ENCODE measurements around the gene ANKEF1. TPM values are rescaled to one million over a fixed set of nuclear protein-coding genes. Genes with fewer than 3 reads are reported as not detected.
"Not testable (repeated sequence)": the region's sequence is repeated elsewhere in the genome, so short reads cannot be mapped to it uniquely, and the experiment has no call there.

Gene ANKEF1
- polyA plus RNA-seq, 12 donors = 0.98 to 3.2 (median 1.3) TPM; not detected in 2

DNA sequence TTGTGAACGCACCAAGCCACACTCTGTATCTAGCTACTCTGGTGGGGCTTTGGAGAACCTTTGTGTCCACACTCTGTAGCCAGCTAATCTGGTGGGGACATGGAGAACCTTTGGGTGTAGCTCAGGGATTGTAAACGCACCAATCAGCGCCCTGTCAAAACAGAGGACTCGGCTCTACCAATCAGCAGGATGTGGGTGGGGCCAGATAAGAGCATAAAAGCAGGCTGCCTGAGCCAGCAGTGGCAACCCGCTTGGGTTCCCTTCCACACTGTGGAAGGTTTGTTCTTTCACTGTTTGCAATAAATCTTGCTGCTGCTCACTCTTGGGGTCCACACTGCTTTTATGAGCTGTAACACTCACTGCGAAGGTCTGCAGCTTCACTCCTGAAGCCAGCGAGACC is 2.5 kb upstream of the ANKEF1 start:
- not testable (repeated sequence) for DNase-seq

DNA sequence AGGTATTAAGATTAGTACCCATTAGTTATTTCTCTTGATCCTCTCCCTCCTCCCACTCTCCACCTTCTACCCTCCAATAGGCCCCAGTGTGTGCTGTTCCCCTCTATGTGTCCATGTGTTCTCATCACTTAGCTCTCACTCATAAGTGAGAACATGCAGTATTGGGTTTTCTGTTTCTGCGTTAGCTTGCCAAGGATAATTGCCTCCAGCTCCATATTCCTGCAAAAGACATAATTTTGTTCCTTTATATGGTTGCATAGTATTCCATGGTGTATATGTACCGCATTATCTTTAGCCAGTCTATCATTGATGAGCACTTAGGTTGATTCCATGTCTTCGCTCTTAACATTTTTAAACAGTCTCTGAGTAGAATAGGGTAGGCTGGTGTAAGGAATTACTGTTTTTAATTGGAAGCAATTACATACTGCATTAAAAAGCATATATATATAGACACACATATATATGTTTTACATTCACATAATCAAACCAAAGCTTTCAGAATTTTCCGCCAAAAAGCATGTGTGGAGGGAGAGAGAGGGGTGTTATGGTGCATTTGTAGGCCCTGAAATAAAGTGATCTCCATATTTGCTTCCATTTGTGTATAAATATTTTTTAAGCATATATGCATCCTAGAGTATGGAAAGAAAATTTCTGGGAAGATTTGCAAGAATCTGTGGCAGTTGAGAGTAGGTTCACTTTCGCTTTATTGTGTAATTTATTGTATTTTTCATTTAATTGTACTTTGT is 709 bp upstream of the ANKEF1 start:
- DNase-seq = no peak

DNA sequence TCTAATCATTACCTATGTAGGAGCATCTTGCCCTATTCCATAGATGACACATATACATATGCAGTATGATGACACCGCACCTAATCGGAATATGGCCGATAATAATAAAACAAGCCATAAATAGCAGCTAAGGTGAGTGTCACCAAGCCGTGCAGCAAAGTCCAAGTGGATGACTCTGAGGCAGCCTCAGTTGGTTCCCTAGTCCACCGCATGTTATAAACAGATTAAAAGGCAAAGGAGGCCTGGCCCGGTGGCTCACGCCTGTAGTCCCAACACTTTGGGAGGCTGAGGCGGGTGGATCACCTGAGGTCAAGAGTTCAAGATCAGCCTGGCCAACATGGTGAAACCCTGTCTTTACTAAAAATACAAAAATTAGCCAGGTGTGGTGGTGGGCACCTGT is 1.5 kb downstream of the ANKEF1 start:
- not testable (repeated sequence) for DNase-seq

DNA sequence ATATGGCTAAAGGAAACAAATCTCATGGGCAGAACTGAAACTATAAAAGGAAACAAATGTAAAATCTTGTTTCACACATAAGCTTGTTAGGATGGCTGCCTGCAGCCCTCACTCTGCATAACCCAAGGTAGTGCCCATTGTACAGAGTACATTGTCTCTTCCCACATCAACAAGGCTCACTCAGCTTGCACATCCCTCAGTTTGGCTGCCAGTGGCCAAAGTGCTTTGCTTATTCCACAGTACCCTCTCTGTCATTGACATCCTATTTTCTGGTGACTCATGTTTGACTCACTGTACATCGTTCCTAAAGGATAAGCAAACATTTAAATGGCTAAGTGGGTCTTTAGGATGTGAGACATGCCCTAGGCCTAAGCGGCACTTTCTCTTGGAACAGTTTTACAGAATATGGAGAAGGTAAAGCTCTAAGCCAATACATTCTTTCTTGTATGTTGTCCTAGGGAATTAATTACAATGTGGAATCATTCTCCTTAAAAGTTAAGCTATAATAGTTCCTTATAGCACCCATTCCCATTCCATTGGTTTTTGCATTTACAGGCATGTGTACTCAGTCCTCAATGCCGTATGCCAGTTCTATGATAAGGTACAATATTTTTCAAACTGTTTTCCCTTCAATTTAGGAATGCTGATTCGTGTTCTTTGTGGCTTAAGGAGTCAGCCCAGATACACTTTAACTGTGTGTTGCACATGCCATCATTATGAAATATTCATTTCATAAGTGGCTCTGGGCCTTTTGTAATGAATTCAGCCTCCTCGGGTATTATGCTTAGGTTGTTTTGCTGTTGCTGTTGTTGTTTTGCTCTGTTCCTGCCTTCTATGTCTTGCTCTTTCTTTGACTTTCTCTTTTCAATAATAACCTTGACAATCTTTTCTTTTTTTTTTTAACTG is 5.5 kb downstream of the ANKEF1 start:
- no peak for DNase-seq

DNA sequence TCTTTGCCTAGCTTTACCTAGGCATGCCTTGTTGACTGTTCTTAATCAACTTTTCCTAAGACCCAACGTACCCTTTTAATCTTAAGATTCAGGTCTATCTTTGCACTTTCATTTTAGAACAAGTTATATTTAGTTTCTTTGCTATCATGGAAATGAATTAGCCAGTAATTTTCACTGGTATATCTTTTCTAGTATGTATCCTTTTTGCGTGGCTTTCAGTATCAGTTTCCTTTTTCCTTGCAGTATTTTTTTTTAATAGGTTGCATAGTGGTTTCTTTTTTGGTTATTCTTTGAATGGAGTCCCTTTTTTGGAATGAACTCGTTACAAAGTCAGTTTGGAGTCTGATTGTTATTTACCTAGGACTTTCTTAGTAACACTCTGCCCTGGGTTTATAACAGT is 7.3 kb downstream of the ANKEF1 start:
- DNase-seq = no peak

DNA sequence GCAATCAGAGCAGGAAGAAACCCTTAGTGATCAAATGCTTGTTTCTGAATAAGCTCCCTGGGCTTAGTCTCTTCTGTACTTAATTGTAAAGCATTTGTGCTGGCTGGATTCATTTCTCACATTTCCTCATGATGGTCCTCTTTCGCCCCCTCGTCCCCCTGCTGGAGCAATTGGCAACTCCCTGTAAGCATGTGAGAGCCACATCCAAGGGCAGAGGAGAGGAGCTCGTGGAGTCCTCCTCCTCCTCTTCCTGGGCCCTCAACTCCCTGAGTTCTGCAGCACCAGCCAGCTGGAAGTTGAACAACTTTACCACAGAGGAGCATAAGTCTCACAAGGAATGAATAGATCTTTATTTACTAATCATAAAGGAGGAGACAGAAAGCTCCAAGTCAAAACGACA is 12.6 kb downstream of the ANKEF1 start:
- DNase-seq = no peak

DNA sequence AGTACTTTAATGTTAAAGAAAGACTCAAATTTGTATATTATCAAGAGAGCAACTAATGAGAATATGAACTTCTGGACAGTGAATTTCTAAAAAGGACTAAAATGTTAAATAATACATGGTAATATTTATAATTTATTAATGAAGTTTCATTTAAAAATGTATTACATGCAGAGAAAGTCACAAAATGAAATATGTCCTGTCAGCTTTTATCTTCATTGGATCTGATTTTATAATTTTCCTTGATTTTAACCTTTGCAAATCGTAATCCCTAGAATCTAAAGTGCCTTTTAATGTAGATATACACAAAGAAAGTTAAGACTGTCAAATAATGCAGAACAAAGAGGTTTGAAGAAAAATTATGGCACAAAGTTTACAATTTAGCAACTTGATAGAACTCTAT is 16.4 kb downstream of the ANKEF1 start:
- DNase-seq = no peak

DNA sequence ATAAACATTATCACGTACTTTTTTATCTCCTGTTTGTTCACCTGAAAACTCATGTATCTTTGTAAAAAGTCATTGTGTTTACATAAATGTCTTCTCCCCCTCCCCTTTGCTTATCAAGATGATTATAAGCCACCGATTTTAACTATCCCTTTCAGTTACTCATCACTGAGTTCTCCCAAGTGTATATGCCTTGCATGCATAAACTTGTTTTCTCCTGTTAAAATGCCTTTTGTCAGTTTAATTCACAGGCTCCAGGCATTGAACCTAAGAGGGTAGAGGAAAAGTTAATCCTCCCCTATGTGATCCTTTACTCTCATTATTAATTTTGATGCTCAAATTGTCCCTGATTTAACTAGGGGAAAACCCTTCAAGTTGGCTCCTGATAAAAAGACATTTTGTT is 24.2 kb downstream of the ANKEF1 start:
- no peak for DNase-seq

DNA sequence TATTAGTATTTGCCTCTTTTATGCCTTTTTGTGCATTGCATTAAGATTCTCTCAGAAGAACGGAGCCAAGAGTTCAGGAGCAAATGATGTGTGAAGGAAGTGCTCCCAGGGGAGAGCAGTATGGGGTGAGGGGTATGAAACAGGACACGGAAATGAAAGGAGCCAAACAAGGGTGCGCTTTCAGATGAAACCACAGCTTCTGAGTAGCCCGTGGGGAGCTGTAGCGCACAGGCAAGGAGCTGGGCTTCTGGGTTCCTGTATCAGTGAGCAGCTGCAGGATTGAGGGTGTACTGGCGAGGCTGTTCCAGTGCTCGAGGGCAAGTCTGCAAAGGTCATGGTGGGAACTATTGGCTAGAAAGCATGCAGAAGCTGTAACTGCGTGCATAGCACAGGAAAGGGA is 25.4 kb downstream of the ANKEF1 start:
- DNase-seq = no peak

DNA sequence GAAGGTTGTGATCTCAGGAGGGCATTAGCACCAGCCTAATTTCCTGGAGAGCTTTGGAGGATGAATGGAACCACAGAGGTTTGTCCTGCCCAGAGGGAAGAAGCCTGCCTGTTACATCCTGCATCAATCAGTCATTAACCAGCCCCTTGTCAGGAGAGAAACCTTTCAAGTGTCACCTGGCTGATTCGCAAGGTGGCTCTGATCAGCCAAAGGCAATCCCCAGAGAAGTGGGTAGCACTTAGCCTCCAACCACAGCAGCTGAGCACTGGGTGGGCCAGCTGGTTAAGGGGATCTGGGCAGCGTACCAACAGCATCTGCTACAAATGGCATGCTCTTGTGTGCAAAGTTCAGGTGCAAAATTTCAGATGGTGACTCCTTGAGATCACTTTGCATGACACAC is 26.9 kb downstream of the ANKEF1 start:
- no peak for DNase-seq

DNA sequence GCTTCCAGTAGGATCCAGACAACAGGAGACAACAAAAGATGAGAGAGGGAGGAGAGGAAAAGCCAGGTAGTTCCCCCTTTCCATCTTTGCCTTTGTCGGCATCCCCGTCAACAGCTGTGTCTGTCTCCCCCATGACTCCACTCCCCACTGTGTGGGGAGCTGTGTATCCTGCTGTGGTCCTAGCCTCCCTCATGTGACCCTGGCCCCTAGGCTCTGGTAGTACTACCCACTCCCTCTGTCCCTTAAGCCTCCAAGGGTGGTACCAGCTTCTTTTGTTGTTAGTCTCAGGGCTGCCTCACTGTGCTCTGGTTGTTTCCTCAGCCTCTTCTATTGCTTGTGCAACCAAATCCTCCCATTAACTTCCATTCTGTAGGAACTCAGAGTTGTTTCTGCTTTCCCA is 28.7 kb downstream of the ANKEF1 start:
- DNase-seq = no peak

DNA sequence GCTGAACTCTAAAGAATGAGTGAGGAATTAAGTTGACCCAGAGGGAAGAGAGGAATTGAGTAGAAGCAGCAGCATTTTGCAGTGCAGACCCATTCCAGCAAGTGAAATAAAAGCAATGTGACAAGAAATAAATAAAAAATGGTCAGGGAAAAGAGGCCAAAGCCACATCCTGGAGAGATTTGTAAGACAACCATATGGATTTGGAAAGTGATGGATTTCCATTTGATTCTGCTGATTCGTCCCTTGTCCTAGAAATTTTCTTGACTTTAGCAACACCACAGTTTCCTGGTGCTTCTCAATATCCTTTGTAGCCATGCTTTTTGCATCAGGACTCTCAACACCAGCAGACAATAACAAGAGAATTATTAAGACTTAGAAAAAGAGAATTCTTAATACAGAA is 29.8 kb downstream of the ANKEF1 start:
- no peak for DNase-seq

DNA sequence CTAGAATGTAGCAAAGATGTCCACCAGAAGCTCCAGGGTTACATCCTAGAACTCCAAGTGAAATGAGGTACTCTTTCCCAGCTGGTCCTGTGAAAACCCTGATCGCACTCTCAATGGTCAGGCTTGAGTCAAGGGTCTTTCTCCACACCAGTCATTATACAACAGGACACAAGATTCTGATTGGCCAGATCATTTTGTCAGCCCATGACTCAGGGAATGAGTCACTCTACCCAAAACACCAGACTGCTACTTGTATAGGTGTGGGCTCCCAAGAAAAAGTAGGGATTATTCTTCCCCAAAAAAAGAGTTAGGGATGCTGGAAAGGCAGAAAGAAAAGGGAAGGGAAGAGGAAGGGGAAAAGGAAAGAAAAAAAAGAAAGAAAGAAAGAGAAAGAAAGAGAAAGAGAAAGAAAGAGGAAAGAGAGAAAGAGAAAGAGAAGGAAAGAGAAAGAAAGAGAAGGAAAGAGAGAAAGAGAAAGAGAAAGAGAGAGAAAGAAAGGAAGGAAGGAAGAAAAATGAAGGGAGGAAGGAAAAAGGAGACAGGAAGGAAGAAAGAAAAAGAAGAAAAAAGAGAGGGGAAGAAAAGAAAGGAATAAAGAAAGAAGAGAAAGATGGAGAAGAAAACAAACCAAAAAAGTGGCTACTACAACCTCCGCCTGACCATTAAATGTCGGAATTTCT is 30.5 kb downstream of the ANKEF1 start:
- DNase-seq = no peak

DNA sequence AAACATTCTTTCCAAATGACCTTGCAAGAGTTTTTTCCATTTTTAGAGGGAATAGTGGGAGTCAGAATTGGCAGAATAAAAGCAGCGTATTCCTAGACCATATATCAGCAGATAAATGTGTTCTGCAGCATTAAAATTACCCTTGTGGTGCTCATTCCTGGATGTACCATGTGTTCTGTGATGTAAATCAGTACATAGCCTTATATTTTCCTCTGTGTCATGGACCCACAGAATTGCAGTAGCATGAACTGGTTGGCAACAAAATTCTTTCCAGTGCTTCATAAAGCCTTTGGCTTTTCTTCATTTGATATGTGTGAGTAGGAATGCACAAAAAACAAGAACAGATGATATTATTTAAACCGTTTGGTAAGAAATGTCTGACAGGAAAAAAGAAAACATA is 32.5 kb downstream of the ANKEF1 start:
- DNase-seq = peak; percentile 41

DNA sequence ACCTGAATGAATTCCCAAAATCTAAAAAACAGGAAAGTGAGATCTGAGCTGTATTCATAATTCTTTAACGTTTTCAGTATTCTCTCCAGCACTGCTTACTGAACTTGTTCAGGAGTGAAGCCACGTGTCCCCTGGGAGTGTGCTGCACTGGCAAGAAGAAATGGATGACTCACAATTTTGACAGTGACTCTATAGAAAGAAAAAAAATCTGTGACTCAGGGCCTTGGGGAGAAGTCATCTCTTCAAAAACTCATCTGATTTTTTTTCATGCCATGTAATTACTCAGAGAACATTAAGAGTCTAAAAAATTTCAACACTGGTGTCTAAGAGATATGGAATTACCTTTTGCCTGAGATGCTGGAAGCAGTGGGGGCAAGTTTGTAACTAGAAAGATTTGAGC is 39.7 kb downstream of the ANKEF1 start:
- no peak for DNase-seq

DNA sequence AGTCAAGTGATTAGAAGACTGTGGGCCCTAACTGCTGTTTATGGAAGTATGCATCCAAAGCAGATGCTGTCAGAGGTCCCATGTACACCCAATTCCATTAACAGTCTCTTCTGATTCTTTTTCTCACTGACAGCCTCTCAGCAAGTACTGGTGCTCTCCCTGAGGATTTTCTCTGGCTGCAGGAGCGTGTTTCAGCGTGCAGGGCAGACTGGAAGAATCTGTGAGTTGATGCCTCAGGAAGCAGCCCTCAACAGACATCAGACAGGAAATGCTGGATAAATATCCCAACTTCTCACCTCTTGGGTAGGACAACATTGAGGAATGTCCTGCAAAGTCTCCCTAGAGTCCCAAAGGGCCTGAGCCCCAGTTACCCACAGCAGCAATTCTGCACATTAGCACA is 40.8 kb downstream of the ANKEF1 start:
- no peak for DNase-seq

DNA sequence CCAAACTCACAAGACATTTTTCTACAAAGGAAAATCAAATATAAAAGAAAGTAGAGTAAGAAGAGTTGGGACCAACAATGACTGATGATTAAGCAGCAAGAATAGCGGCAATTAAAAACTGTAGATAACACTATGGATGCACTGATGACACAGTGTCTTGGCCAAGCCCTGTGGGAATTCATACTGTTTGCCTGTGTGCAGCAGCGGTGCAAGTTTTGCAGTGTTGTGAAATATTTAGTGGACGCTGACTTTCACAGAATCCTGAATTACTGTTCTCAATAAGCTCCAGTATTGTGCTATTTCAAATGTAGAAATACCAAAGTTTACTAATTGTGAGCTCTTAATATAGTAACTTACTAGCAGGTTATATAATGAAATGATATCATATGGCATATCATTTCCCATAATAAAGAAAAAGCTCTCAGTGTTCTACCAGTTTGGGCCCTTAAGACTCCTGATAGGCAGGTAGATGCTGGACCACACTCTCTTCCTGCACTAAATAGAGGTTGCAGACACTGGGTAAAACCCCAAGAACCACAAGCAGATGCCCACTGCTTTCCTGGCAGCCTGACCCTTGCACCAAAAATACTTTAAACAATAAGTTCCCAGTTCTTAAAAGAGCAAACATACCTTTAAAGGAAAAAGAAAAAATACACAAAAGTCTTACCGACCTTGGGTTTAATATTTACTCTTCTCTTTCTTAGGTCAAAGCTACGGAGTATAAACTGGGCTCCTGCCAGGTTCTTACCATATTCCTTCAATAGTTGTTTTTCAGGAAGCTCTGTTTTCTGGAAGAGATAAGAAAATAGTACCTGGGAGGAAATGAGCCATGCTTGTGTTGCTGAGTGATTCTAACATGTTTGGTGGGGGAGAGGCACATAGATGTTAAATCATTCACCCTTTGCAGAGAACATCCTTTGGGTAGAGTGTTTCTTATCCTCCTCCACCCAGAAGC is 41.6 kb downstream of the ANKEF1 start:
- no peak for DNase-seq

DNA sequence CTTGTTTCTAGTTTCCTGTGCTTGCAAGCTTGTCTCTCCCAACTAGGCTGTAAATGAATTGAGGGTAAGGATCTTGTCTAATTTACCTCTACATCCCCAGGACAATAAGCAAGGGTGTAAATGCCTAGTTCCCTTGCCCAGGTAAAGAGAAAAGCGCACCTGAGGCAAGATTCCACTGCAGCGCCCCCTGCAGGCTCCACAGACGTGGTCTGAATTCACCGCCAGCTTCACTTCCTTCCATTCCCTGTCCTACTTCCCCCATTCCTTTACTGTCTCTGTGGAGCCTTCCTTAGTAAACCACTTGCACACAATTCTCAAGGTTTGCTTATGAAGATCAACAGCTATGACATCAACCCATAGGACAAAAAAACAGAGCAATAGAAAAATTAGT is 42.3 kb downstream of the ANKEF1 start:
- no peak for DNase-seq

DNA sequence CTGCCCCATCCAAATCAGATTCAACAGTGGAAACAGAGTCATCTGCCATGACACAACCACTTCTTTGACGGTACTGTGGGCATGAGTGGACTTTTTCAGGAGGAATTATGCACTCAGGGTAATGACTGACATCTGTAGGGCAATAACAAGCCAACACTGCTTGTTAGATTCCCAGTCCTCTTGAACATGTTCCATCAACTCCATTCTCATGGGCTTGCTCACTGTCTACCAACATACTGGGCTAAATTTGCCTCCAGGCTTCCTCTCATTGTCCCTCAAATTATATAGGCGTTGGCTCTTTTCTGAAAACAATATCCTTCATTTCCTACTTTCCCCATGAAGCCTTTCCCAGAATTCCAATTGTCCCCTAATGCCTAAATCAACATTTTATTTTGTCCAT is 43.1 kb downstream of the ANKEF1 start:
- no peak for DNase-seq

DNA sequence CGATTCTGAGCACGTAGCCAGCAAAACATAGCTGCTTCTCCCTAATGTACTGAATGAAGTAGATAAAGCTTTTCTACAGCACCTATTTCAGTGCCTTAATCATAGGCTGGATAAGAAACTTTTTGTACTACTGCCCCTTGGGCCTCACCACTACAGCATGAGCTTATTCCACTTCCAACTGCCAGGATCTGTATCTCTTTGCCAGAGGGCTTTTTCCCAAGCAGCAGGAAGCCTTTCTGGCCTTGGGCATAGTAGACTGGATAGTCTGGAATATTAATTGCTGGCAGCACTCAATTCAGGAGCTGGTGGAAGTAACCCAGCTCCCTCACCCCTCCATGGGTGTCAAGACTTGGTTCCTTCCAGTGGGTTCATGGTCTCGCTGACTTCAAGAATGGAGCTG is 43.6 kb downstream of the ANKEF1 start:
- no peak for DNase-seq

DNA sequence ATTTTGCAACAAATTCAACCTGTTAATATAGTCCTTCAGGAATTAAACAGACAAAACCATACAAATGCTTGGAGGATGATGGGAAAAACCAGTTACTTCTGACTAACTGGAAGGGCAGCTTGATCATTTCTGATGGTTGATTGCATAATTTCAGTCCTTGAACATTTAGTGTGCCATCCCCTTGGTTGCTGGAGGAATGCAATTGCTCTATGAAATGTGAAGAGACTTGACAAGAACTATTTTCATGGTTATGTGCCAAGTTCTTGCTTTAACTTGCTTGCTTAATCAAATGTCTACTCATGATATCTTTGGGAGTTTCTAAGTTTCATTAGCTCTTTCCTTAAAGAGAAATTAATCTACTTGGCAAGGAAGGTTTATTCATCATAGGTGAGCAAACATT is 45.2 kb downstream of the ANKEF1 start:
- no peak for DNase-seq

DNA sequence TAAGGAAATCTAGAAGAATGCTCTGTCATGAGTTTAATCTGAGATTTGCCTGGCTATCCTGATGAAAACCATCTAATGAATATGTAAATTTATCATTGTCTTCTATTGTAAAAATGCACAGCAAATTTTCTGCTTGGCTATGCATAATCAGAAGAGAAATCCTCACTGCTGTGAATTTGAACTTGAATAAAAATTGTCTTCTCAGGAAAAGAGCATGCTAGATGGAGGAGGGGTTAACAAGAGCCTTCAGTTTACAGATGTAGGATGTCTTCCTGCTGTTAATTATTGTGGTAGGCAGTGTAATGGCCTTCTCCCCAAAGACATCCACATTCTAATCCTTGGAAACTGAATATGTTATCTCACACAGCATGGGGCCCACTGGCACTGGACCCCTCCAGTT is 45.8 kb downstream of the ANKEF1 start:
- no peak for DNase-seq

Measured in muscle of arm (tissue), 12 donors.